Activated B cell treated with CpG ODN at 0.5 μM for 24 hours (primary cell): ENCODE measurements around the gene CMC4. TPM values are rescaled to one million over a fixed set of nuclear protein-coding genes. Genes with fewer than 3 reads are reported as not detected.

Source experiments
- ATAC-seq: fragments of 200-7000 bp; cut with Tn5 transposase; one replicate; pipeline ENCODE4 v1.10.0; 2021; ENCODE audit warnings: low read depth, mild to moderate bottlenecking, moderate library complexity
- CTCF ChIA-PET: fragments of 350-600 bp; sonication (Branson Sonifier 250); formaldehyde crosslinking; loops from one replicate; lab custom pipeline; 2021; ENCODE audit warnings: antibody characterized with exemption; lab: Charles Lee
- POLR2A ChIA-PET: fragments of 350-600 bp; sonication (Branson Sonifier 250); formaldehyde crosslinking; loops from one replicate; lab custom pipeline; 2021; ENCODE audit warnings: antibody characterized with exemption; lab: Charles Lee
- DNase-seq: peaks from one replicate; pipeline ENCODE4 v3.0.0; 2022
- H3K27ac Mint-ChIP-seq: one replicate; pipeline ENCODE4 v1.8.0; 2020; ENCODE audit warnings: mixed read lengths
- H3K27me3 Mint-ChIP-seq: one replicate; pipeline ENCODE4 v1.8.0; 2021; ENCODE audit warnings: mixed read lengths
- H3K36me3 Mint-ChIP-seq: one replicate; pipeline ENCODE4 v1.8.0; 2021; ENCODE audit warnings: low read depth, mixed read lengths
- H3K4me1 Mint-ChIP-seq: one replicate; pipeline ENCODE4 v1.8.0; 2021; ENCODE audit warnings: mixed read lengths
- H3K4me3 Mint-ChIP-seq: one replicate; pipeline ENCODE4 v1.8.0; 2020; ENCODE audit warnings: mild to moderate bottlenecking, mixed read lengths
- H3K9me3 Mint-ChIP-seq: one replicate; pipeline ENCODE4 v1.8.0; 2020; ENCODE audit warnings: mixed read lengths
- CTCF ChIP-seq: fragments of 200-600 bp; IDR thresholded peaks from one replicate; pipeline ENCODE4 v1.8.0; 2022; ENCODE audit warnings: antibody characterized with exemption, mild to moderate bottlenecking
- intact Hi-C: fragments of 100-400 bp; cut with micrococcal nuclease; formaldehyde crosslinking; loops from one replicate; pipeline ENCODE4 v1.15.1; 2024
- total RNA-seq: library from RNA; stranded (reverse); gene quantifications from 2 replicates; pipeline ENCODE4 v1.2.3, GENCODE V29; 2022

CMC4 gene, protein sequence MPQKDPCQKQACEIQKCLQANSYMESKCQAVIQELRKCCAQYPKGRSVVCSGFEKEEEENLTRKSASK
- 4.7 and 5.3 TPM in 2 replicates for total RNA-seq

DNA sequence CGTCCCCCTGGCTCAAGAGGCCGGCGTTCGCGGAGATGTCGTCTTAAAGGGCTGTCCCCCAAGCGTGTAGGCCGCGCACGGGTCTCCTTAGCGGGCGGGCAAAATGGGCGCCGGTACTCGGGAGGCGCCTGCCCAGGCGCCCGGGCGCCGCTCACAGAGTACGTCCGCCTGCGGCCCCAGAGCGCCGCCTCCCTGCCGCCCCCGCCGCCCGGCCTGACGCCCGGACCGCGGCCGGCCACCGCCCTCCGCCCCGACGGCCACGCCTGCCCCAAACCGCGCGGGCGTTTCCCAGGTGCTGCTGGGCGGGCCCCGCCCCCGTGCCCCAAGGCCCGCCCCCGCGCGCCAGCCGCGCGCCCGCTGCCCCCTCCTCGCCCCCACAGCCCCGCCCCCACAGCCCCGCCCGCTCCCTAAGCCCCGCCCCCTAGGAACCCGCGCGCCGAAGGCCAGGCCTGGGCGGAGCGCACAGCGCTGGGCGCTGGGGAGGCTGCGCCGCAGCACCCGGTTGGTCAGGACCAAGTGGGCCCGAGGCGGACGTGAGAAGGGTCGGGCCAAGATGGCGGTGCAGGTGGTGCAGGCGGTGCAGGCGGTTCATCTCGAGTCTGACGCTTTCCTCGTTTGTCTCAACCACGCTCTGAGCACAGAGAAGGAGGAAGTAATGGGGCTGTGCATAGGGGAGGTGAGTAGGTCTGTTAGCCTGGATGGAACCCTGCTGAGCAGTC lies at the start of gene CMC4, which contains the start of the genes BRCC3 and MTCP1:
Gene CMC4, minus strand, starts transcription at position 162 of the 719 bp plus-strand sequence. CDS start 7,113 bp downstream, outside the sequence.
Gene BRCC3, plus strand, starts transcription at position 534 of the 719 bp plus-strand sequence. Its CDS starts 20 bp downstream, at position 554.
Gene MTCP1, minus strand, starts transcription at position 162 of the 719 bp plus-strand sequence. CDS start 5,126 bp downstream, outside the sequence.
- Mint-ChIP-seq H3K9me3 (no peaks in the 10 kb centered on the region), H3K27me3 (no peaks in the 10 kb centered on the region), H3K27ac (peak within 1 kb of the TSS; percentile 92), H3K4me1 (peaks cover 45% of the 10 kb centered on the region), H3K4me3 (peak within 1 kb of the TSS; percentile 90), H3K36me3 (peaks cover 27% of the 10 kb centered on the region)
- peak; percentile 83 for ATAC-seq
- ChIA-PET POLR2A (interaction anchor here (1.0 to 1.5 kb wide), 2 partner anchors 44 to 145 kb away, joined by 3 to 14 read pairs (median 6); partner anchors contain the start of genes FUNDC2 and VBP1), CTCF (interaction anchor here (1.0 kb wide), 1 partner anchor 44 kb away, joined by 3 read pairs; the partner anchor contains the start of gene FUNDC2)
- DNase-seq, result peak; percentile 74
- TF ChIP-seq CTCF, result no peak
- intact Hi-C loops, result loop anchor here (1.0 to 5.0 kb wide), 3 partner anchors 14 to 89 kb away; no protein-coding TSS in a partner anchor

GRCh38 chrX:155115174-155115819 lies 44.4 kb upstream of the CMC4 start:
- no peak overlapping the region for H3K27ac Mint-ChIP-seq
- intact Hi-C loops, result no loop called here

GRCh38 chrX:155113097-155113496 lies 42.2 kb upstream of the CMC4 start:
- TF ChIP-seq CTCF, result no peak
- H3K36me3 Mint-ChIP-seq, result peaks cover 26% of the 10 kb centered on the region
- no peak for DNase-seq
- intact Hi-C loops, result no loop called here
- no peaks in the 10 kb centered on the region for H3K9me3 Mint-ChIP-seq
- H3K4me3 Mint-ChIP-seq, result no peak overlapping the region
- H3K27me3 Mint-ChIP-seq, result no peaks in the 10 kb centered on the region
- ChIA-PET CTCF (no interaction called here), POLR2A (interaction anchor here (0.7 kb wide), 1 partner anchor 138 kb away, joined by 3 read pairs; no protein-coding TSS in a partner anchor)
- H3K27ac Mint-ChIP-seq, result no peak overlapping the region
- H3K4me1 Mint-ChIP-seq, result peaks cover 16% of the 10 kb centered on the region
- no peak for ATAC-seq

More at GRCh38 chrX:155115174-155115819, 44.4 kb upstream of the CMC4 start:
- TF ChIP-seq CTCF, result no peak
- DNase-seq, result no peak
- Mint-ChIP-seq H3K27me3 (no peaks in the 10 kb centered on the region), H3K4me1 (peaks cover 13% of the 10 kb centered on the region), H3K4me3 (no peak overlapping the region), H3K9me3 (no peaks in the 10 kb centered on the region), H3K36me3 (peaks cover 33% of the 10 kb centered on the region)
- ATAC-seq, result peak; percentile 61
- CTCF ChIA-PET, result interaction anchor here (0.9 kb wide), 1 partner anchor 102 kb away, joined by 3 read pairs; no protein-coding TSS in a partner anchor
- POLR2A ChIA-PET, result no interaction called here

DNA sequence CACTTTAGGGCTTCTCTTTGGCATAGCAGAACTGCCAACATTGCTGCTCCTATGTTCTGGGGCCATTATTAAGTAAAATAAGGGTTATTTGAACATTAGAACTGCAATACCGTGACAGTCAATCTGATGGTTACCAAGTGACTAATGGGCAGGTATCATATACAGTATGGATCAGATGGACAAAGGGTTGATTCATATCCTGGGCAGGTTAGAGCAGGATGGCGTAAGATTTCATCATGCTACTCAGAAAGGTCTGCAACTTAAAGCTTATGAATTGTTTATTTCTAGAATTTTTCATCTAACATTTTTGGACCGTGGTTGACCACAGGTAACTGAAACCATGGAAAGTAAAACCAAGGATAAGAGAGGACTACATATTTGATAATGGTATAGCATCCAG lies 41.2 kb upstream of the CMC4 start:
- no peak for DNase-seq
- intact Hi-C loops, result no loop called here
- H3K36me3 Mint-ChIP-seq, result peaks cover 31% of the 10 kb centered on the region
- no peaks in the 10 kb centered on the region for H3K27me3 Mint-ChIP-seq
- ATAC-seq, result no peak
- POLR2A ChIA-PET, result no interaction called here
- H3K9me3 Mint-ChIP-seq, result no peaks in the 10 kb centered on the region
- H3K27ac Mint-ChIP-seq, result no peak overlapping the region
- H3K4me1 Mint-ChIP-seq, result peaks cover 16% of the 10 kb centered on the region
- H3K4me3 Mint-ChIP-seq, result no peak overlapping the region
- no peak for TF ChIP-seq CTCF
- CTCF ChIA-PET, result no interaction called here
